Measurements from ENCODE around the gene CYP2A7. TPM values are rescaled to one million over a fixed set of nuclear protein-coding genes. Genes with fewer than 3 reads are reported as not detected.
"Not testable (repeated sequence)": the region's sequence is repeated elsewhere in the genome, so short reads cannot be mapped to it uniquely, and the experiment has no call there.

The CYP2A7 gene
- total RNA-seq = not detected
- polyA plus RNA-seq = not detected
- long read RNA-seq, donor 1 = 0 reads
- long read RNA-seq, donor 2 = 0 reads
- long read RNA-seq, donor 3 = 0 reads

GRCh38 chr19:40882062-40882461 is at the start of gene CYP2A7:
Gene CYP2A7, minus strand, starts transcription at chr19:40882231. Its CDS starts 21 bp downstream, at chr19:40882210.
- WGBS, 4 donors = 77 to 92% (median 84%) methylated on average over 3 of the region's 3 CpGs
- intact Hi-C loops (cut with DNase I) = loop anchor here in 1 of 10 donors (1.0 kb wide), 1 partner anchor 33 kb away; no protein-coding TSS in a partner anchor
- not testable (repeated sequence) for H3K9me3 ChIP-seq, ATAC-seq, H3K27ac ChIP-seq, H3K4me3 ChIP-seq, H3K27me3 ChIP-seq, DNase-seq, H3K36me3 ChIP-seq, H3K4me1 ChIP-seq

- H3K27me3 ChIP-seq = peaks cover 0 to 23% (median 3%) of the 10 kb centered on the region in 9 donors
- H3K36me3 ChIP-seq; intact Hi-C loops (cut with DNase I); H3K9me3 ChIP-seq; H3K4me3 ChIP-seq; H3K27ac ChIP-seq; DNase-seq; ATAC-seq; H3K4me1 ChIP-seq: not testable (repeated sequence)
- WGBS, 4 donors = 80 to 89% (median 88%) methylated on average over 2 of the region's 2 CpGs
These were observed 48.8 kb upstream of the CYP2A7 start for GRCh38 chr19:40930799-40931198.

GRCh38 chr19:40929942-40930341 is 47.9 kb upstream of the CYP2A7 start:
- H3K9me3 ChIP-seq; DNase-seq; H3K36me3 ChIP-seq; H3K27ac ChIP-seq; intact Hi-C loops (cut with DNase I); ATAC-seq; H3K4me3 ChIP-seq; H3K4me1 ChIP-seq: not testable (repeated sequence)
- peaks cover 0 to 21% (median 3%) of the 10 kb centered on the region in 9 donors for H3K27me3 ChIP-seq
- WGBS, 4 donors = 58 to 80% (median 69%) methylated on average over 3 of the region's 3 CpGs

- Histone ChIP-seq H3K27ac (no peak overlapping the region), H3K4me3 (no peak overlapping the region), H3K4me1 (no peaks in the 10 kb centered on the region), H3K27me3 (peaks cover 0 to 14% (median 3%) of the 10 kb centered on the region in 9 donors), H3K36me3 (no peaks in the 10 kb centered on the region), H3K9me3 (no peaks in the 10 kb centered on the region)
- intact Hi-C loops (cut with DNase I) = no loop called here
- no peak for DNase-seq
- TF ChIP-seq POLR2A (IDR thresholded peaks at IDR 0.05) (no peak), CTCF (IDR thresholded peaks at IDR 0.05) (no peak)
- ATAC-seq = no peak
- 59 to 70% (median 66%) methylated on average over 1 of the region's 1 CpG for WGBS, 4 donors
These were observed 46.8 kb upstream of the CYP2A7 start for GRCh38 chr19:40928850-40929249.

- peaks cover 0 to 14% (median 2%) of the 10 kb centered on the region in 9 donors for H3K27me3 ChIP-seq
- H3K9me3 ChIP-seq = no peaks in the 10 kb centered on the region
- no peaks in the 10 kb centered on the region for H3K4me1 ChIP-seq
- TF ChIP-seq CTCF (IDR thresholded peaks at IDR 0.05) (no peak), POLR2A (IDR thresholded peaks at IDR 0.05) (no peak)
- ATAC-seq (no peak), DNase-seq (no peak)
- intact Hi-C loops (cut with DNase I) = no loop called here
- 78 to 95% (median 86%) methylated on average over 3 of the region's 3 CpGs for WGBS, 4 donors
- H3K4me3 ChIP-seq = no peak overlapping the region
- H3K36me3 ChIP-seq = no peaks in the 10 kb centered on the region
- H3K27ac ChIP-seq = no peak overlapping the region
These were observed 45.5 kb upstream of the CYP2A7 start for GRCh38 chr19:40927567-40927966.

GRCh38 chr19:40926276-40926675 is 44.2 kb upstream of the CYP2A7 start:
- H3K27ac ChIP-seq; H3K4me3 ChIP-seq; ATAC-seq; H3K36me3 ChIP-seq; DNase-seq; intact Hi-C loops (cut with DNase I); H3K9me3 ChIP-seq; H3K4me1 ChIP-seq: not testable (repeated sequence)
- peaks cover 0 to 15% (median 0%) of the 10 kb centered on the region in 9 donors for H3K27me3 ChIP-seq
- 80 to 93% (median 83%) methylated on average over 1 of the region's 1 CpG for WGBS, 4 donors
